Neuron (in vitro differentiated cells): Measurements from ENCODE around the gene PPP1R9A.

Source experiments
- H2AFZ ChIP-seq: one replicate; pipeline ENCODE4 v1.6.1; 2013; ENCODE audit warnings: low read depth, mild to moderate bottlenecking, inconsistent platforms, low read length, moderate library complexity
- H3K27me3 ChIP-seq: one replicate; pipeline ENCODE4 v1.6.1; 2013; ENCODE audit warnings: low read length; ENCODE audit not compliant: insufficient read depth
- H3K36me3 ChIP-seq: one replicate; pipeline ENCODE4 v1.6.1; 2013; ENCODE audit warnings: low read length; ENCODE audit not compliant: insufficient read depth
- H3K4me1 ChIP-seq: one replicate; pipeline ENCODE4 v1.6.1; 2013; ENCODE audit warnings: low read length; ENCODE audit not compliant: insufficient read depth
- H3K4me3 ChIP-seq: 2 replicates; pipeline ENCODE4 v1.5.1; 2013; ENCODE audit warnings: mild to moderate bottlenecking, low read length, moderate library complexity
- H3K9me3 ChIP-seq: one replicate; pipeline ENCODE4 v1.6.1; 2013; ENCODE audit warnings: low read length

PPP1R9A gene

GRCh38 chr7:95110707-95111106 lies 203.3 kb downstream of the PPP1R9A start:
- Histone ChIP-seq H3K4me1 (no peaks in the 10 kb centered on the region), H3K27me3 (no peaks in the 10 kb centered on the region), H3K36me3 (no peaks in the 10 kb centered on the region), H2AFZ (no peak overlapping the region), H3K9me3 (no peaks in the 10 kb centered on the region), H3K4me3 (no peak overlapping the region)

- Histone ChIP-seq H3K27me3 (no peaks in the 10 kb centered on the region), H2AFZ (no peak overlapping the region), H3K4me1 (peaks cover 8% of the 10 kb centered on the region), H3K4me3 (no peak overlapping the region), H3K9me3 (no peaks in the 10 kb centered on the region), H3K36me3 (no peaks in the 10 kb centered on the region)
These were observed 206.2 kb downstream of the PPP1R9A start for GRCh38 chr7:95113590-95113989.

- no peaks in the 10 kb centered on the region for H3K27me3 ChIP-seq
- H3K4me3 ChIP-seq = no peak overlapping the region
- H3K36me3 ChIP-seq = no peaks in the 10 kb centered on the region
- H3K9me3 ChIP-seq = no peaks in the 10 kb centered on the region
- no peaks in the 10 kb centered on the region for H3K4me1 ChIP-seq
- no peak overlapping the region for H2AFZ ChIP-seq
These were observed 218.8 kb downstream of the PPP1R9A start for GRCh38 chr7:95126053-95126709.

GRCh38 chr7:95132500-95132899 lies 225.1 kb downstream of the PPP1R9A start:
- no peaks in the 10 kb centered on the region for H3K27me3 ChIP-seq
- H3K4me3 ChIP-seq = no peak overlapping the region
- no peak overlapping the region for H2AFZ ChIP-seq
- H3K36me3 ChIP-seq = no peaks in the 10 kb centered on the region
- H3K9me3 ChIP-seq = peaks cover 2% of the 10 kb centered on the region
- no peaks in the 10 kb centered on the region for H3K4me1 ChIP-seq

- Histone ChIP-seq H2AFZ (no peak overlapping the region), H3K9me3 (no peaks in the 10 kb centered on the region), H3K27me3 (no peaks in the 10 kb centered on the region), H3K36me3 (no peaks in the 10 kb centered on the region), H3K4me3 (no peak overlapping the region), H3K4me1 (no peaks in the 10 kb centered on the region)
These were observed 232.5 kb downstream of the PPP1R9A start for GRCh38 chr7:95139922-95140321.

GRCh38 chr7:95141755-95142154 lies 234.4 kb downstream of the PPP1R9A start:
- no peaks in the 10 kb centered on the region for H3K36me3 ChIP-seq
- no peak overlapping the region for H2AFZ ChIP-seq
- H3K9me3 ChIP-seq = no peaks in the 10 kb centered on the region
- no peaks in the 10 kb centered on the region for H3K27me3 ChIP-seq
- no peaks in the 10 kb centered on the region for H3K4me1 ChIP-seq
- no peak overlapping the region for H3K4me3 ChIP-seq

- no peaks in the 10 kb centered on the region for H3K36me3 ChIP-seq
- no peaks in the 10 kb centered on the region for H3K27me3 ChIP-seq
- no peaks in the 10 kb centered on the region for H3K4me1 ChIP-seq
- no peaks in the 10 kb centered on the region for H3K9me3 ChIP-seq
- H2AFZ ChIP-seq = no peak overlapping the region
- H3K4me3 ChIP-seq = no peak overlapping the region
These were observed 236.9 kb downstream of the PPP1R9A start for GRCh38 chr7:95144256-95144655.

- peaks cover 4% of the 10 kb centered on the region for H3K9me3 ChIP-seq
- H3K27me3 ChIP-seq = no peaks in the 10 kb centered on the region
- H3K36me3 ChIP-seq = no peaks in the 10 kb centered on the region
- no peaks in the 10 kb centered on the region for H3K4me1 ChIP-seq
- no peak overlapping the region for H3K4me3 ChIP-seq
- no peak overlapping the region for H2AFZ ChIP-seq
These were observed 248.6 kb downstream of the PPP1R9A start for GRCh38 chr7:95155965-95156364.

- no peaks in the 10 kb centered on the region for H3K27me3 ChIP-seq
- H2AFZ ChIP-seq = no peak overlapping the region
- H3K36me3 ChIP-seq = no peaks in the 10 kb centered on the region
- no peak overlapping the region for H3K4me3 ChIP-seq
- no peaks in the 10 kb centered on the region for H3K4me1 ChIP-seq
- peaks cover 4% of the 10 kb centered on the region for H3K9me3 ChIP-seq
These were observed 250.0 kb downstream of the PPP1R9A start for GRCh38 chr7:95157381-95157780.

GRCh38 chr7:95169678-95170077 lies 262.3 kb downstream of the PPP1R9A start:
- Histone ChIP-seq H3K4me3 (no peak overlapping the region), H3K27me3 (no peaks in the 10 kb centered on the region), H3K9me3 (peaks cover 9% of the 10 kb centered on the region), H2AFZ (no peak overlapping the region), H3K4me1 (no peaks in the 10 kb centered on the region), H3K36me3 (no peaks in the 10 kb centered on the region)

- no peak overlapping the region for H2AFZ ChIP-seq
These were observed 265.0 kb downstream of the PPP1R9A start for GRCh38 chr7:95172420-95172819.

GRCh38 chr7:95190515-95190914 lies 283.1 kb downstream of the PPP1R9A start:
- Histone ChIP-seq H3K4me3 (no peak overlapping the region), H3K4me1 (no peaks in the 10 kb centered on the region), H3K9me3 (peaks cover 5% of the 10 kb centered on the region), H3K36me3 (no peaks in the 10 kb centered on the region), H2AFZ (no peak overlapping the region), H3K27me3 (no peaks in the 10 kb centered on the region)

More at GRCh38 chr7:95172420-95172819, 265.0 kb downstream of the PPP1R9A start:
- Histone ChIP-seq H3K36me3 (no peaks in the 10 kb centered on the region), H3K4me1 (no peaks in the 10 kb centered on the region), H3K4me3 (no peak overlapping the region), H3K27me3 (no peaks in the 10 kb centered on the region), H3K9me3 (peaks cover 3% of the 10 kb centered on the region)

- Histone ChIP-seq H3K9me3 (peaks cover 5% of the 10 kb centered on the region), H3K4me1 (no peaks in the 10 kb centered on the region), H3K36me3 (no peaks in the 10 kb centered on the region), H3K4me3 (no peak overlapping the region), H2AFZ (no peak overlapping the region), H3K27me3 (no peaks in the 10 kb centered on the region)
These were observed 284.4 kb downstream of the PPP1R9A start for GRCh38 chr7:95191795-95192194.

GRCh38 chr7:95198863-95199262 lies 291.5 kb downstream of the PPP1R9A start:
- Histone ChIP-seq H3K36me3 (no peaks in the 10 kb centered on the region), H3K4me3 (no peak overlapping the region), H3K9me3 (no peaks in the 10 kb centered on the region), H2AFZ (no peak overlapping the region), H3K27me3 (no peaks in the 10 kb centered on the region), H3K4me1 (peaks cover 10% of the 10 kb centered on the region)
